A673 (cell line): Measurements from ENCODE around the gene YIPF6. TPM values are rescaled to one million over a fixed set of nuclear protein-coding genes. Genes with fewer than 3 reads are reported as not detected.

Source experiments
- BruUV-seq: library from RNA; stranded (reverse); fragments of 400-500 nt; replicated peaks from 2 replicates; lab custom pipeline; 2021; lab: Mats Ljungman, UMichigan
- CTCF ChIA-PET: fragments of 300-600 bp; sonication (Branson Sonifier 250); formaldehyde crosslinking; loops from one replicate; lab custom pipeline; 2022; ENCODE audit warnings: antibody characterized with exemption; lab: Charles Lee
- POLR2A ChIA-PET: fragments of 300-600 bp; sonication (Branson Sonifier 250); formaldehyde crosslinking; loops from one replicate; lab custom pipeline; 2022; ENCODE audit warnings: antibody characterized with exemption; ENCODE audit not compliant: low non-redundant PET; lab: Charles Lee
- DNase-seq: peaks from one replicate; pipeline ENCODE4 v3.0.0-alpha.2; 2015; ENCODE audit warnings: low spot score
- H3K27ac ChIP-seq: fragments of 200-600 bp; sonication (generic); 2 replicates; pipeline ENCODE4 v1.5.1; 2016; ENCODE audit warnings: mixed run types, low read depth, mild to moderate bottlenecking, mixed read lengths, antibody characterized with exemption, low read length; ENCODE audit not compliant: poor library complexity, severe bottlenecking
- H3K27me3 ChIP-seq: fragments of 200-600 bp; sonication (generic); replicated peaks from 2 replicates; pipeline ENCODE4 v1.6.1; 2017; ENCODE audit warnings: mixed run types, low read depth, mild to moderate bottlenecking, mixed read lengths, antibody characterized with exemption, low read length; ENCODE audit not compliant: insufficient read depth, poor library complexity
- H3K36me3 ChIP-seq: fragments of 200-600 bp; sonication (generic); 2 replicates; pipeline ENCODE4 v1.6.1; 2016; ENCODE audit warnings: mixed run types, mild to moderate bottlenecking, mixed read lengths, antibody characterized with exemption, low read length; ENCODE audit not compliant: insufficient read depth, poor library complexity, severe bottlenecking
- H3K4me1 ChIP-seq: fragments of 200-600 bp; sonication (generic); 2 replicates; pipeline ENCODE4 v1.6.1; 2017; ENCODE audit warnings: mixed run types, mild to moderate bottlenecking, mixed read lengths, antibody characterized with exemption, low read length; ENCODE audit not compliant: insufficient read depth, poor library complexity, severe bottlenecking
- H3K4me3 ChIP-seq: fragments of 200-600 bp; sonication (generic); 2 replicates; pipeline ENCODE4 v1.5.1; 2016; ENCODE audit warnings: low read depth, mixed run types, mild to moderate bottlenecking, mixed read lengths, low read length; ENCODE audit not compliant: poor library complexity, severe bottlenecking
- H3K9me3 ChIP-seq: fragments of 200-600 bp; sonication (generic); 2 replicates; pipeline ENCODE4 v1.6.1; 2016; ENCODE audit warnings: mixed run types, low read depth, mild to moderate bottlenecking, mixed read lengths, antibody characterized with exemption, low read length; ENCODE audit not compliant: poor library complexity, severe bottlenecking
- EZH2 ChIP-seq: fragments of 200-600 bp; sonication (generic); IDR thresholded peaks from 2 replicates; pipeline ENCODE4 v1.6.1; 2017; ENCODE audit warnings: borderline replicate concordance, low read depth, mild to moderate bottlenecking, mixed read lengths, antibody characterized with exemption, low read length; ENCODE audit not compliant: poor library complexity, severe bottlenecking
- intact Hi-C: fragments of 100-400 bp; cut with micrococcal nuclease; formaldehyde crosslinking; loops from one replicate; pipeline ENCODE4 v1.10.0; 2022; ENCODE audit not compliant: unreplicated experiment
- total RNA-seq: library from RNA; stranded (reverse); gene quantifications from 2 replicates; pipeline ENCODE4 v1.2.3, GENCODE V29; 2021
- TF ChIP-seq, protein P1 (sequence below): fragments of 300-800, 200-600 bp; sonication (generic); conservative IDR thresholded peaks from 2 replicates; pipeline ENCODE4 v1.5.1; 2017; ENCODE audit warnings: low read depth, mild to moderate bottlenecking, antibody characterized with exemption, low read length, moderate library complexity, mixed read lengths

The YIPF6 gene
- total RNA-seq, 1 experiment from 2014 or later, result 38.7 TPM

DNA sequence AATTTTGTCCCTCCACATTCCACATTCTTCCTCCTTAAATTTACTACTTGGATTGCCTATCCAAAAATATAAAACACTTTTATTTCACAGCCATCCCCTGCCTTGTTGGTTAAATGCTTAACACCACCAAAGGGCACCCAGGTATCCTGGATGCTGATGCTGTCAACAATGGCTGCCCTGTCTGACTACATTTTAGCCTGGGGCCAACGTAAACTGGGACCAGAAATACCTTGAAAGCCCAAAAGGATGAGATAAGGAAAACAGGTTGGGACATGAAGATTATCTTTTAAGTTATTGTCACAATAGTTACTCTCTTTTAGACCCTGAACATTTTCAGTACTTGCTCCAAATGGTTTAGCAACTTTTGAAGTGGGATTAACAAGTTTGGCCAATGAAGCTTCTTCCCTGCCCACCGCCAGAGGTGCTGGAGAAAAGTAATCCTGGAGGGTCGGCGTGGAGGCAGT, 775 bp upstream of the YIPF6 start:
- TSS peak; percentile 91 for BruUV-seq
- DNase-seq, result no peak
- H3K27me3 ChIP-seq, result no peaks in the 10 kb centered on the region
- intact Hi-C loops, result loop anchor here (10.0 kb wide), 1 partner anchor 303 kb away; no protein-coding TSS in a partner anchor
- peak overlapping the region; percentile 65 for H3K4me3 ChIP-seq
- no peaks in the 10 kb centered on the region for H3K36me3 ChIP-seq
- TF ChIP-seq EZH2, result no peak
- TF ChIP-seq, protein P1, sequence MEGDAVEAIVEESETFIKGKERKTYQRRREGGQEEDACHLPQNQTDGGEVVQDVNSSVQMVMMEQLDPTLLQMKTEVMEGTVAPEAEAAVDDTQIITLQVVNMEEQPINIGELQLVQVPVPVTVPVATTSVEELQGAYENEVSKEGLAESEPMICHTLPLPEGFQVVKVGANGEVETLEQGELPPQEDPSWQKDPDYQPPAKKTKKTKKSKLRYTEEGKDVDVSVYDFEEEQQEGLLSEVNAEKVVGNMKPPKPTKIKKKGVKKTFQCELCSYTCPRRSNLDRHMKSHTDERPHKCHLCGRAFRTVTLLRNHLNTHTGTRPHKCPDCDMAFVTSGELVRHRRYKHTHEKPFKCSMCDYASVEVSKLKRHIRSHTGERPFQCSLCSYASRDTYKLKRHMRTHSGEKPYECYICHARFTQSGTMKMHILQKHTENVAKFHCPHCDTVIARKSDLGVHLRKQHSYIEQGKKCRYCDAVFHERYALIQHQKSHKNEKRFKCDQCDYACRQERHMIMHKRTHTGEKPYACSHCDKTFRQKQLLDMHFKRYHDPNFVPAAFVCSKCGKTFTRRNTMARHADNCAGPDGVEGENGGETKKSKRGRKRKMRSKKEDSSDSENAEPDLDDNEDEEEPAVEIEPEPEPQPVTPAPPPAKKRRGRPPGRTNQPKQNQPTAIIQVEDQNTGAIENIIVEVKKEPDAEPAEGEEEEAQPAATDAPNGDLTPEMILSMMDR, result 0 out of 2 replicates have a peak, but pooled peaks have one; percentile 15
- POLR2A ChIA-PET, result no interaction called here
- peak overlapping the region; percentile 94 for H3K27ac ChIP-seq
- peaks cover 4% of the 10 kb centered on the region for H3K4me1 ChIP-seq
- H3K9me3 ChIP-seq, result no peaks in the 10 kb centered on the region
- CTCF ChIA-PET, result no interaction called here

GRCh38 chrX:68499543-68500504, 973 bp downstream of the YIPF6 start:
- DNase-seq, result no peak
- Histone ChIP-seq H3K4me1 (peaks cover 4% of the 10 kb centered on the region), H3K27ac (peak overlapping the region; percentile 94), H3K27me3 (no peaks in the 10 kb centered on the region), H3K36me3 (no peaks in the 10 kb centered on the region), H3K9me3 (no peaks in the 10 kb centered on the region), H3K4me3 (peak overlapping the region; percentile 65)
- BruUV-seq, result no TSS peak
- CTCF ChIA-PET, result no interaction called here
- POLR2A ChIA-PET, result no interaction called here
- intact Hi-C loops, result loop anchor here (10.0 kb wide), 1 partner anchor 305 kb away; no protein-coding TSS in a partner anchor
- TF ChIP-seq EZH2, result no peak
- TF ChIP-seq, protein P1, result no peak

GRCh38 chrX:68503836-68504636, 5.2 kb downstream of the YIPF6 start:
- ChIA-PET POLR2A (no interaction called here), CTCF (no interaction called here)
- Histone ChIP-seq H3K27me3 (no peaks in the 10 kb centered on the region), H3K4me3 (no peak overlapping the region), H3K36me3 (no peaks in the 10 kb centered on the region), H3K9me3 (no peaks in the 10 kb centered on the region), H3K27ac (no peak overlapping the region), H3K4me1 (peaks cover 4% of the 10 kb centered on the region)
- no peak for TF ChIP-seq EZH2
- TF ChIP-seq, protein P1, result no peak
- no TSS peak for BruUV-seq
- intact Hi-C loops, result no loop called here
- DNase-seq, result no peak
